ENCODE data around the gene PARP8. TPM values are rescaled to one million over a fixed set of nuclear protein-coding genes. Genes with fewer than 3 reads are reported as not detected.

PARP8 gene
- total and polyA plus RNA-seq, 9 of the 15 experiments (the other 6 are each of a cell fraction or from before 2014, with no cell fraction given), result 0.03 to 0.31 TPM; not detected in 7

GRCh38 chr5:50658246-50658645, 8.2 kb upstream of the PARP8 start:
- intact Hi-C loops (cut with micrococcal nuclease), result no loop called here
- Histone ChIP-seq H3K79me2 (ENCODE audit: control insufficient read depth, insufficient read depth, low read length) (no peaks in the 10 kb centered on the region), H3K4me1 (replicated peaks in 1 of 2; ENCODE audit: control insufficient read depth in 2 of 2, insufficient read depth in 2 of 2, low read length in 2 of 2) (no peaks in the 10 kb centered on the region), H3K36me3 (ENCODE audit: control insufficient read depth, insufficient read depth, low read length) (no peaks in the 10 kb centered on the region), H4K20me1 (replicated peaks; ENCODE audit: control insufficient read depth, insufficient read depth, low read length) (no peaks in the 10 kb centered on the region), H3K4me2 (ENCODE audit: insufficient read depth, low read length) (no peak overlapping the region), H3K27me3 (ENCODE audit: control insufficient read depth in 2 of 2, insufficient read depth in 2 of 2, low read length in 2 of 2) (no peaks in the 10 kb centered on the region), H3K27ac (ENCODE audit: extremely low read depth, low read depth, low read length) (no peak overlapping the region), H3K9ac (ENCODE audit: insufficient read depth in 1 of 2, low read depth in 2 of 2, low read length in 2 of 2) (no peak overlapping the region), H3K9me3 (replicated peaks; ENCODE audit: control insufficient read depth, insufficient read depth, low read depth, low read length) (no peaks in the 10 kb centered on the region), H3K4me3 (no peak overlapping the region), H3K9me1 (ENCODE audit: control insufficient read depth, insufficient read depth, low read length) (no peaks in the 10 kb centered on the region), H2AFZ (ENCODE audit: low read depth, low read length) (no peak overlapping the region)
- ChIA-PET POLR2A (no interaction called here), CTCF (ENCODE audit: low intra/inter-chr PET ratio) (no interaction called here)
- FAIRE-seq (no peak), ATAC-seq (no peak), DNase-seq (ENCODE audit: extremely low read depth in 1 of 4, low spot score in 3 of 4) (no peak)
- TF ChIP-seq GTF3C2 (IDR thresholded peaks at IDR 0.05; ENCODE audit: borderline replicate concordance, extremely low read depth, insufficient read length) (no peak), HNRNPUL1 (IDR thresholded peaks at IDR 0.05; ENCODE audit: low read length) (no peak), HINFP (tag; conservative IDR thresholded peaks at IDR 0.05; ENCODE audit: low read depth) (no peak)
- TF ChIP-seq, protein P1, sequence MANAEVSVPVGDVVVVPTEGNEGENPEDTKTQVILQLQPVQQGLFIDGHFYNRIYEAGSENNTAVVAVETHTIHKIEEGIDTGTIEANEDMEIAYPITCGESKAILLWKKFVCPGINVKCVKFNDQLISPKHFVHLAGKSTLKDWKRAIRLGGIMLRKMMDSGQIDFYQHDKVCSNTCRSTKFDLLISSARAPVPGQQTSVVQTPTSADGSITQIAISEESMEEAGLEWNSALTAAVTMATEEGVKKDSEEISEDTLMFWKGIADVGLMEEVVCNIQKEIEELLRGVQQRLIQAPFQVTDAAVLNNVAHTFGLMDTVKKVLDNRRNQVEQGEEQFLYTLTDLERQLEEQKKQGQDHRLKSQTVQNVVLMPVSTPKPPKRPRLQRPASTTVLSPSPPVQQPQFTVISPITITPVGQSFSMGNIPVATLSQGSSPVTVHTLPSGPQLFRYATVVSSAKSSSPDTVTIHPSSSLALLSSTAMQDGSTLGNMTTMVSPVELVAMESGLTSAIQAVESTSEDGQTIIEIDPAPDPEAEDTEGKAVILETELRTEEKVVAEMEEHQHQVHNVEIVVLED (CRISPR knock-in tag; IDR thresholded peaks at IDR 0.05), result no peak
- 0% methylated on average over 1 of the region's 1 CpG for WGBS (ENCODE audit: insufficient coverage, low coverage, missing lambda C conversion rate)
- in situ Hi-C loops (cut with MboI), result no loop called here
- BruUV-seq (replicated peaks), result no TSS peak
